KMS-11 (cell line): ENCODE measurements around the gene PAAF1.

Source experiments
- H2AFZ ChIP-seq: fragments of 200-600 bp; sonication (generic); 2 replicates; pipeline ENCODE4 v1.6.1; 2016; ENCODE audit warnings: antibody characterized with exemption, mixed run types, low read depth
- H3K27ac ChIP-seq: fragments of 200-600 bp; sonication (generic); 2 replicates; pipeline ENCODE4 v1.6.1; 2016; ENCODE audit warnings: mild to moderate bottlenecking, mixed run types
- H3K27me3 ChIP-seq: fragments of 200-600 bp; sonication (generic); 2 replicates; pipeline ENCODE4 v1.6.1; 2017; ENCODE audit warnings: mild to moderate bottlenecking, low read depth, mixed run types, moderate library complexity; ENCODE audit not compliant: insufficient read depth
- H3K36me3 ChIP-seq: fragments of 200-600 bp; sonication (generic); 2 replicates; pipeline ENCODE4 v1.6.1; 2017; ENCODE audit warnings: mild to moderate bottlenecking, mixed run types; ENCODE audit not compliant: insufficient read depth
- H3K4me1 ChIP-seq: fragments of 200-600 bp; sonication (generic); 2 replicates; pipeline ENCODE4 v1.6.1; 2016; ENCODE audit warnings: mild to moderate bottlenecking, low read depth, mixed run types; ENCODE audit not compliant: poor library complexity, severe bottlenecking
- H3K4me2 ChIP-seq: fragments of 200-600 bp; sonication (generic); 2 replicates; pipeline ENCODE4 v1.7.0; 2016; ENCODE audit warnings: mild to moderate bottlenecking, mixed run types
- H3K4me3 ChIP-seq: fragments of 200-600 bp; sonication (generic); IDR thresholded peaks from 2 replicates; pipeline ENCODE4 v1.6.1; 2017; ENCODE audit warnings: low read depth, low read length, mixed read lengths; ENCODE audit not compliant: insufficient read depth
- H3K79me2 ChIP-seq: fragments of 200-600 bp; sonication (generic); 2 replicates; pipeline ENCODE4 v1.6.1; 2016; ENCODE audit warnings: low read depth, mixed run types; ENCODE audit not compliant: insufficient read depth
- H3K9ac ChIP-seq: fragments of 200-600 bp; sonication (generic); 2 replicates; pipeline ENCODE4 v1.6.1; 2016; ENCODE audit warnings: mild to moderate bottlenecking, mixed run types
- H4K20me1 ChIP-seq: fragments of 200-600 bp; sonication (generic); 2 replicates; pipeline ENCODE4 v1.6.1; 2016; ENCODE audit warnings: mild to moderate bottlenecking, mixed run types; ENCODE audit not compliant: insufficient read depth
- CTCF ChIP-seq: fragments of 200-600 bp; sonication (generic); conservative IDR thresholded peaks from 2 replicates; pipeline ENCODE4 v1.6.1; 2017; ENCODE audit warnings: low read depth, mild to moderate bottlenecking, antibody characterized with exemption, low read length, moderate library complexity, mixed read lengths

Gene PAAF1

GRCh38 chr11:73839123-73839457 is 37.7 kb upstream of the PAAF1 start:
- H3K4me2 ChIP-seq, result no peak overlapping the region
- H3K27ac ChIP-seq, result no peak overlapping the region
- H3K4me3 ChIP-seq, result no peak overlapping the region
- no peaks in the 10 kb centered on the region for H3K79me2 ChIP-seq
- no peaks in the 10 kb centered on the region for H3K27me3 ChIP-seq
- no peaks in the 10 kb centered on the region for H4K20me1 ChIP-seq
- no peaks in the 10 kb centered on the region for H3K4me1 ChIP-seq
- TF ChIP-seq CTCF, result no peak
- H3K36me3 ChIP-seq, result no peaks in the 10 kb centered on the region
- H3K9ac ChIP-seq, result no peak overlapping the region
- no peak overlapping the region for H2AFZ ChIP-seq

- Histone ChIP-seq H3K4me3 (no peak overlapping the region), H3K4me2 (no peak overlapping the region), H3K4me1 (peaks cover 7% of the 10 kb centered on the region), H3K36me3 (no peaks in the 10 kb centered on the region), H3K79me2 (no peaks in the 10 kb centered on the region), H4K20me1 (no peaks in the 10 kb centered on the region), H3K27me3 (no peaks in the 10 kb centered on the region), H3K9ac (no peak overlapping the region), H3K27ac (no peak overlapping the region), H2AFZ (no peak overlapping the region)
- no peak for TF ChIP-seq CTCF
Measured at GRCh38 chr11:73851046-73851764, 25.6 kb upstream of the PAAF1 start.

- Histone ChIP-seq H3K36me3 (no peaks in the 10 kb centered on the region), H4K20me1 (no peaks in the 10 kb centered on the region), H3K4me3 (no peak overlapping the region), H3K27me3 (no peaks in the 10 kb centered on the region), H3K4me2 (no peak overlapping the region), H3K4me1 (peaks cover 7% of the 10 kb centered on the region), H2AFZ (no peak overlapping the region), H3K9ac (no peak overlapping the region), H3K27ac (no peak overlapping the region), H3K79me2 (no peaks in the 10 kb centered on the region)
- no peak for TF ChIP-seq CTCF
Measured at GRCh38 chr11:73852049-73852448, 24.8 kb upstream of the PAAF1 start.

DNA sequence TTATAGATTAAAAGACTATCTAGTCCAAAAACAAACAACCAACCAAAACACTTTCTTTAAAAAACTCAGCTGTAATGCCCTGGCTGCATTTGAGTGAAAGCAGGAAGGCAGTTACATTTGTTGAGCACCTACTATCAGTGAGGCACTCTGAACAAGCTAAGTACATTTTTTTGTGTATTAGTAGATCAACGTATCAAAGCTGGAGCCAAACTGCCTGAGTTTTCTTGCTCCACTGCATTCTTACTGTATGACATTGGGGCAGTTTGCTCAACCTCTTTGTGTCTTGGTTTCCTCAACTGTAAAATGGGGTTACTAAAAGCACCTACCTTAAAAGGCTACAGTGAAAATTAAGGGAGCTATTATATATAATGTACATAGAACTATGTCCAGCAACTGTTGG is 22.1 kb upstream of the PAAF1 start:
- Histone ChIP-seq H3K9ac (no peak overlapping the region), H2AFZ (no peak overlapping the region), H3K79me2 (no peaks in the 10 kb centered on the region)

More for the DNA sequence above, 22.1 kb upstream of the PAAF1 start:
- Histone ChIP-seq H3K4me2 (no peak overlapping the region), H3K4me1 (no peaks in the 10 kb centered on the region), H4K20me1 (no peaks in the 10 kb centered on the region), H3K27ac (no peak overlapping the region), H3K4me3 (no peak overlapping the region), H3K27me3 (no peaks in the 10 kb centered on the region), H3K36me3 (no peaks in the 10 kb centered on the region)
- no peak for TF ChIP-seq CTCF
